HepG2 (cell line): ENCODE measurements around the gene RRAS. TPM values are rescaled to one million over a fixed set of nuclear protein-coding genes. Genes with fewer than 3 reads are reported as not detected.

Experiments used
- GFI1 ChIP-seq: sonication (generic); formaldehyde crosslinking; IDR thresholded peaks from 2 replicates; pipeline ENCODE4 v1.5.0; 2020; ENCODE audit warnings: missing genetic modification reagents, mild to moderate bottlenecking, borderline replicate concordance
- KAT2B ChIP-seq: fragments of 150-350 bp; IDR thresholded peaks from 2 replicates; pipeline ENCODE4 v1.6.1; 2014; ENCODE audit warnings: low read depth, low read length, borderline replicate concordance
- KDM2A ChIP-seq: sonication (generic); formaldehyde crosslinking; IDR thresholded peaks from 2 replicates; pipeline ENCODE4 v1.4.0; 2020; ENCODE audit warnings: low read depth, missing genetic modification reagents, borderline replicate concordance
- MXI1 ChIP-seq: IDR thresholded peaks from 3 replicates; pipeline ENCODE4 v1.6.1; 2012; ENCODE audit warnings: low read depth, low read length, inconsistent platforms, borderline replicate concordance
- PLSCR1 ChIP-seq: sonication (generic); formaldehyde crosslinking; IDR thresholded peaks from 2 replicates; pipeline ENCODE4 v1.5.0; 2020; ENCODE audit warnings: missing genetic modification reagents, mild to moderate bottlenecking, borderline replicate concordance
- RBM22 ChIP-seq: fragments of 200-400 bp; formaldehyde crosslinking; optimal IDR thresholded peaks from 2 replicates; pipeline ENCODE3; 2017; ENCODE audit warnings: mild to moderate bottlenecking, low read length, moderate library complexity
- USF2 ChIP-seq, 2 experiments: sonication (generic) in 1 of 2; formaldehyde crosslinking in 1 of 2; IDR thresholded peaks; 2 replicates each; pipeline versions ENCODE4 v1.5.1 to v1.6.1; 2011 to 2020; ENCODE audit warnings: borderline replicate concordance in 1 of 2, low read depth in 1 of 2, low read length in 1 of 2, mild to moderate bottlenecking in 1 of 2, missing genetic modification reagents in 1 of 2, moderate library complexity in 1 of 2
- ZFP62 ChIP-seq: sonication (generic); formaldehyde crosslinking; IDR thresholded peaks from 2 replicates; pipeline ENCODE4 v1.4.0; 2020; ENCODE audit warnings: missing genetic modification reagents
- ZMYM4 ChIP-seq: sonication (generic); formaldehyde crosslinking; IDR thresholded peaks from 2 replicates; pipeline ENCODE4 v1.8.1; 2023; ENCODE audit warnings: mild to moderate bottlenecking, missing genetic modification reagents
- ZNF234 ChIP-seq: sonication (generic); formaldehyde crosslinking; conservative IDR thresholded peaks from 2 replicates; pipeline ENCODE4 v1.5.1; 2020; ENCODE audit warnings: mild to moderate bottlenecking, missing genetic modification reagents
- ZNF318 ChIP-seq: sonication (generic); formaldehyde crosslinking; IDR thresholded peaks from 2 replicates; pipeline ENCODE4 v1.4.0; 2020; ENCODE audit warnings: mild to moderate bottlenecking, missing genetic modification reagents
- ZNF337 ChIP-seq: sonication (generic); formaldehyde crosslinking; IDR thresholded peaks from 2 replicates; pipeline ENCODE4 v1.5.1; 2020; ENCODE audit warnings: missing genetic modification reagents, low read depth, mild to moderate bottlenecking, borderline replicate concordance
- ZNF615 ChIP-seq: sonication (generic); formaldehyde crosslinking; IDR thresholded peaks from 2 replicates; pipeline ENCODE4 v1.5.0; 2020; ENCODE audit warnings: mild to moderate bottlenecking, missing genetic modification reagents, borderline replicate concordance
- ZNF616 ChIP-seq: sonication (generic); formaldehyde crosslinking; IDR thresholded peaks from 2 replicates; pipeline ENCODE4 v1.5.0; 2020; ENCODE audit warnings: low read depth, mild to moderate bottlenecking, missing genetic modification reagents
- ZSCAN20 ChIP-seq: sonication (generic); formaldehyde crosslinking; IDR thresholded peaks from 2 replicates; pipeline ENCODE4 v1.4.0; 2020; ENCODE audit warnings: missing genetic modification reagents, mild to moderate bottlenecking, borderline replicate concordance
- polyA plus RNA-seq, 8 experiments: library from polyadenylated mRNA; depleted of rRNA in 3 of 8; stranded (reverse) in 7 of 8; unstranded in 1 of 8; fragments of >200 nt; fragmentation: Illumina TruSeq in 4 of 8; extraction: Trizol in 4 of 8; gene quantifications; 2 replicates each; pipeline versions ENCODE4 v1.2.1 to v1.2.3, GENCODE V29; 2011 to 2016; ENCODE audit warnings: low read depth in 4 of 8, missing spikeins in 1 of 8, mixed read lengths in 1 of 8; ENCODE audit not compliant: insufficient read depth in 1 of 8
- total RNA-seq, 5 experiments: library from RNA; depleted of rRNA; stranded (reverse); fragments of >200 nt; fragmentation: Illumina TruSeq; extraction: Trizol; gene quantifications; 2 replicates each; pipeline ENCODE4 v1.2.3, GENCODE V29; 2016; ENCODE audit warnings: low read depth in 1 of 5

The RRAS gene
- total and polyA plus RNA-seq, 2 of the 13 experiments (the other 11 are each of a cell fraction or from before 2014, with no cell fraction given) = 1.5 to 12.0 TPM

GRCh38 chr19:49677901-49678674, 38.1 kb upstream of the RRAS start (continued):
- no peak for TF ChIP-seq ZNF318 (CRISPR knock-in tag)
- TF ChIP-seq KDM2A (CRISPR knock-in tag) = no peak
- TF ChIP-seq KAT2B = no peak
- TF ChIP-seq ZSCAN20 (CRISPR knock-in tag) = no peak
- no peak for TF ChIP-seq ZNF615
- TF ChIP-seq ZMYM4 (CRISPR knock-in tag) = no peak
- TF ChIP-seq ZFP62 (CRISPR knock-in tag) = no peak
- 0 out of 2 replicates have a peak, but pooled peaks have one; percentile 20 for TF ChIP-seq GFI1 (CRISPR knock-in tag)
- TF ChIP-seq RBM22 = no peak
- TF ChIP-seq PLSCR1 = no peak
- no peak for TF ChIP-seq ZNF616 (CRISPR knock-in tag)
- TF ChIP-seq MXI1 = no peak; the same call in 2 of the 3 replicates
- TF ChIP-seq ZNF337 (CRISPR knock-in tag) = no peak
- no peak for TF ChIP-seq USF2 (IDR thresholded peaks at IDR 0.05; ENCODE audit: low read depth, low read length)
- no peak for TF ChIP-seq USF2 (CRISPR knock-in tag; IDR thresholded peaks at IDR 0.05; ENCODE audit: borderline replicate concordance)
- TF ChIP-seq ZNF234 (CRISPR knock-in tag) = no peak
